Body of pancreas (tissue), 4 donors: ENCODE data around the gene DHX36. TPM values are rescaled to one million over a fixed set of nuclear protein-coding genes. Genes with fewer than 3 reads are reported as not detected.

ENCODE experiments used
- ATAC-seq: fragments of 150-250 bp; one replicate; pipeline ENCODE4 v1.9.1; 2016
- DNase-seq, 4 donors: peaks; one replicate each; pipeline ENCODE4 v3.0.0-alpha.2; 2019
- H3K27ac ChIP-seq, 4 donors: fragments of 200-600 bp; sonication (generic); 1 replicate in 3 of 4; 2 replicates in 1 of 4; pipeline versions ENCODE4 v1.5.1 to v1.6.1; 2016 to 2019; ENCODE audit warnings: mild to moderate bottlenecking in 1 of 4, mixed read lengths in 1 of 4, moderate library complexity in 1 of 4
- H3K27me3 ChIP-seq, 2 donors: fragments of 200-600 bp; sonication (generic); one replicate each; pipeline ENCODE4 v1.6.0; 2016; ENCODE audit warnings: mild to moderate bottlenecking in 1 of 2
- H3K36me3 ChIP-seq, 2 donors: fragments of 200-600 bp; sonication (generic); replicated peaks in 1 of 2; 2 replicates each; pipeline ENCODE4 v1.5.1; 2016; ENCODE audit warnings: low read depth in 2 of 2; ENCODE audit not compliant: insufficient read depth in 1 of 2
- H3K4me1 ChIP-seq: fragments of 200-600 bp; sonication (generic); one replicate; pipeline ENCODE4 v1.6.0; 2016
- H3K4me3 ChIP-seq, 2 donors: fragments of 200-600 bp; sonication (generic); 1 replicate in 1 of 2; 2 replicates in 1 of 2; pipeline ENCODE4 v1.5.1; 2016 to 2019
- H3K9me3 ChIP-seq, 3 donors: fragments of 200-600 bp; sonication (generic); 1 replicate in 2 of 3; 2 replicates in 1 of 3; pipeline ENCODE4 v1.5.1; 2016
- CTCF ChIP-seq, 7 experiments: fragments of 450-650 bp in 4 of 7; fragments of 200-600 bp in 3 of 7; sonication (generic) in 3 of 7; IDR thresholded peaks; one replicate each; pipeline ENCODE4 v1.5.1; 2016 to 2019; ENCODE audit warnings: antibody characterized with exemption in 7 of 7
- POLR2A ChIP-seq, 3 donors: fragments of 450-650 bp; IDR thresholded peaks; one replicate each; pipeline ENCODE4 v1.6.1; 2016; ENCODE audit warnings: antibody characterized with exemption in 3 of 3, mild to moderate bottlenecking in 2 of 3
- WGBS, 2 donors: methylation state at CpG; one replicate each; pipeline ENCODE4 v1.1.5; 2017; 5-methylcytosine and 5-hydroxymethylcytosine counted together
- intact Hi-C: fragments of 100-400 bp; cut with DNase I; formaldehyde crosslinking; loops from one replicate; pipeline ENCODE4 v1.15.1; 2023
- total RNA-seq, 2 donors: library from RNA; depleted of rRNA; stranded (reverse); fragments of >200 nt; gene quantifications; one replicate each; pipeline ENCODE4 v1.1.0, GENCODE V29; 2016

DHX36 gene
- total RNA-seq, 2 donors from 2014 or later = 30.6 to 58.3 TPM

GRCh38 chr3:154252759-154253638, 71.3 kb downstream of the DHX36 start:
- H3K36me3 ChIP-seq = peaks cover 0 to 6% of the 10 kb centered on the region in 2 donors
- H3K4me1 ChIP-seq = peaks cover 5% of the 10 kb centered on the region
- TF ChIP-seq CTCF (IDR thresholded peaks at IDR 0.05) (peak; percentile 69 to 97 (median 93)), POLR2A (IDR thresholded peaks at IDR 0.05) (no peak)
- H3K27ac ChIP-seq = no peak overlapping the region
- H3K27me3 ChIP-seq = no peaks in the 10 kb centered on the region
- ATAC-seq = peak; percentile 95
- no peak overlapping the region for H3K4me3 ChIP-seq
- peak; percentile 90 to 95 (median 92) for DNase-seq
- intact Hi-C loops = loop anchor here (5.0 kb wide), 1 partner anchor 156 kb away; no protein-coding TSS in a partner anchor
- 2 to 6% methylated on average over 11 of the region's 11 CpGs for WGBS, 2 donors
- no peaks in the 10 kb centered on the region for H3K9me3 ChIP-seq

- no peaks in the 10 kb centered on the region for H3K9me3 ChIP-seq
- H3K27me3 ChIP-seq = no peaks in the 10 kb centered on the region
- TF ChIP-seq POLR2A (IDR thresholded peaks at IDR 0.05) (no peak), CTCF (IDR thresholded peaks at IDR 0.05) (no peak)
- H3K27ac ChIP-seq = no peak overlapping the region
- ATAC-seq = no peak
- peaks cover 0 to 4% of the 10 kb centered on the region in 2 donors for H3K36me3 ChIP-seq
- intact Hi-C loops = loop anchor here (5.0 kb wide), 1 partner anchor 154 kb away; no protein-coding TSS in a partner anchor
- 44 to 53% methylated on average over 3 of the region's 3 CpGs for WGBS, 2 donors
- no peak for DNase-seq
- H3K4me1 ChIP-seq = peaks cover 5% of the 10 kb centered on the region
- H3K4me3 ChIP-seq = no peak overlapping the region
These were observed 72.7 kb downstream of the DHX36 start for GRCh38 chr3:154251610-154252009.

- intact Hi-C loops = loop anchor here (5.0 kb wide), 1 partner anchor 153 kb away; no protein-coding TSS in a partner anchor
- no peaks in the 10 kb centered on the region for H3K9me3 ChIP-seq
- 96 to 98% methylated on average over 4 of the region's 4 CpGs for WGBS, 2 donors
- no peak overlapping the region for H3K4me3 ChIP-seq
- TF ChIP-seq CTCF (IDR thresholded peaks at IDR 0.05) (no peak), POLR2A (IDR thresholded peaks at IDR 0.05) (no peak)
- ATAC-seq (no peak), DNase-seq (no peak)
- H3K27me3 ChIP-seq = no peaks in the 10 kb centered on the region
- peaks cover 0 to 4% of the 10 kb centered on the region in 2 donors for H3K36me3 ChIP-seq
- no peak overlapping the region for H3K27ac ChIP-seq
- peaks cover 5% of the 10 kb centered on the region for H3K4me1 ChIP-seq
These were observed 74.0 kb downstream of the DHX36 start for GRCh38 chr3:154250291-154250690.

- Histone ChIP-seq H3K4me1 (peaks cover 4% of the 10 kb centered on the region), H3K9me3 (no peaks in the 10 kb centered on the region), H3K27me3 (no peaks in the 10 kb centered on the region), H3K4me3 (no peak overlapping the region), H3K27ac (peak overlapping the region in 2 of 4 donors; percentile 51 to 65), H3K36me3 (no peaks in the 10 kb centered on the region)
- WGBS, 2 donors = 84 to 93% methylated on average over 2 of the region's 2 CpGs
- intact Hi-C loops = no loop called here
- peak in 1 of 4 donors; percentile 7 for DNase-seq
- TF ChIP-seq CTCF (IDR thresholded peaks at IDR 0.05) = no peak
- TF ChIP-seq POLR2A (IDR thresholded peaks at IDR 0.05) = no peak
- peak; percentile 28 for ATAC-seq
These were observed 76.4 kb downstream of the DHX36 start for GRCh38 chr3:154247806-154248415.
